LoVo (cell line): Measurements from ENCODE around the gene ST14.

Source experiments
- DNase-seq: peaks from one replicate; pipeline ENCODE4 v3.0.0-alpha.2; 2016; ENCODE audit warnings: low spot score

The ST14 gene

GRCh38 chr11:130159657-130160497 is at the start of gene ST14:
Gene ST14, plus strand, starts transcription at chr11:130159782. Its CDS starts 198 bp downstream, at chr11:130159980.
- peak; percentile 81 for DNase-seq

- DNase-seq = no peak
These were observed 49.1 kb upstream of the ST14 start for GRCh38 chr11:130110339-130111108.

GRCh38 chr11:130112071-130112830 is 47.3 kb upstream of the ST14 start:
- DNase-seq = no peak

- DNase-seq = no peak
These were observed 45.3 kb upstream of the ST14 start for GRCh38 chr11:130114281-130114680.

- DNase-seq = no peak
These were observed 44.9 kb upstream of the ST14 start for GRCh38 chr11:130114726-130115125.

- DNase-seq = no peak
These were observed 44.4 kb upstream of the ST14 start for GRCh38 chr11:130115218-130115617.

GRCh38 chr11:130118165-130118564 is 41.4 kb upstream of the ST14 start:
- DNase-seq = no peak

- no peak for DNase-seq
These were observed 40.8 kb upstream of the ST14 start for GRCh38 chr11:130118636-130119387.

- DNase-seq = no peak
These were observed 39.5 kb upstream of the ST14 start for GRCh38 chr11:130120045-130120444.

- DNase-seq = no peak
These were observed 38.1 kb upstream of the ST14 start for GRCh38 chr11:130121445-130121978.

- no peak for DNase-seq
These were observed 37.4 kb upstream of the ST14 start for GRCh38 chr11:130122141-130122575.

GRCh38 chr11:130123414-130124040 is 36.1 kb upstream of the ST14 start:
- no peak for DNase-seq

GRCh38 chr11:130124096-130124495 is 35.5 kb upstream of the ST14 start:
- peak; percentile 36 for DNase-seq

- no peak for DNase-seq
These were observed 33.9 kb upstream of the ST14 start for GRCh38 chr11:130125638-130126037.

GRCh38 chr11:130126516-130126915 is 33.1 kb upstream of the ST14 start:
- no peak for DNase-seq

GRCh38 chr11:130127509-130127908 is 32.1 kb upstream of the ST14 start:
- no peak for DNase-seq

- DNase-seq = no peak
These were observed 31.0 kb upstream of the ST14 start for GRCh38 chr11:130128626-130129025.

GRCh38 chr11:130129922-130130321 is 29.7 kb upstream of the ST14 start:
- no peak for DNase-seq

GRCh38 chr11:130131961-130132850 is 27.4 kb upstream of the ST14 start:
- peak; percentile 56 for DNase-seq

GRCh38 chr11:130133716-130134115 is 25.9 kb upstream of the ST14 start:
- no peak for DNase-seq
